ENCODE measurements around the gene LCN2. TPM values are rescaled to one million over a fixed set of nuclear protein-coding genes. Genes with fewer than 3 reads are reported as not detected.

LCN2 gene
- total and polyA plus RNA-seq, 9 of the 15 experiments (the other 6 are each of a cell fraction or from before 2014, with no cell fraction given), result 0.10 to 1.2 (median 0.44) TPM; not detected in 1

- TF ChIP-seq SMARCC2 (IDR thresholded peaks at IDR 0.05; ENCODE audit: low read depth), result peak; percentile 90
- peak; percentile 88 for TF ChIP-seq SOX6 (IDR thresholded peaks at IDR 0.05)
- peak; percentile 77 for TF ChIP-seq USF2 (CRISPR knock-in tag; IDR thresholded peaks at IDR 0.05)
- 0 out of 2 replicates have a peak, but pooled peaks have one; percentile 15 for TF ChIP-seq ZBTB17 (CRISPR knock-in tag; IDR thresholded peaks at IDR 0.05)
- TF ChIP-seq ETV1 (tag; conservative IDR thresholded peaks at IDR 0.05; ENCODE audit: low read depth), result no peak
- no peak for TF ChIP-seq THRAP3 (IDR thresholded peaks at IDR 0.05; ENCODE audit: borderline replicate concordance)
- TF ChIP-seq NR2C2 (CRISPR knock-in tag; IDR thresholded peaks at IDR 0.05), result no peak
- no peak for TF ChIP-seq NR2C2 (tag; IDR thresholded peaks at IDR 0.05)
- TF ChIP-seq FOXO4 (CRISPR knock-in tag; IDR thresholded peaks at IDR 0.05), result no peak
- TF ChIP-seq RBFOX2 (IDR thresholded peaks at IDR 0.05; ENCODE audit: low read depth, low read length), result peak; percentile 55
- TF ChIP-seq KLF16 (IDR thresholded peaks at IDR 0.05), result peak; percentile 93
- peak; percentile 93 for TF ChIP-seq GATAD2B (IDR thresholded peaks at IDR 0.05; ENCODE audit: borderline replicate concordance)
- TF ChIP-seq PHF20 (IDR thresholded peaks at IDR 0.05; ENCODE audit: partially characterized antibody), result peak; percentile 33
- TF ChIP-seq TOE1 (IDR thresholded peaks at IDR 0.05; ENCODE audit: borderline replicate concordance), result 0 out of 2 replicates have a peak, but pooled peaks have one; percentile 72
- TF ChIP-seq TOE1 (CRISPR knock-in tag; IDR thresholded peaks at IDR 0.05; ENCODE audit: borderline replicate concordance, low read depth), result no peak
Observed at GRCh38 chr9:128115187-128116103, 33.8 kb upstream of the LCN2 start (continued).
